Epithelial cell of alveolus of lung (primary cell): Measurements from ENCODE around the gene ELFN2. TPM values are rescaled to one million over a fixed set of nuclear protein-coding genes. Genes with fewer than 3 reads are reported as not detected.

Experiments used
- total RNA-seq: library from RNA; depleted of rRNA; stranded (reverse); fragments of >200 nt; gene quantifications from 2 replicates; pipeline ENCODE4 v1.2.1, GENCODE V29; 2015

Gene ELFN2
- 1.4 and 4.0 TPM in 2 replicates for total RNA-seq

GRCh38 chr22:37427135-37427710 lies at the start of gene ELFN2:
ELFN2 (minus strand) TSS chr22:37427479; CDS start chr22:37375534, 51,945 bp downstream.

Other genes with a start within 250 kb of the ELFN2 start
- gene C1QTNF6, start 239.2 kb downstream of the ELFN2 start, total RNA-seq: 10.7 and 24.8 TPM in 2 replicates
- gene SSTR3, start 215.0 kb downstream of the ELFN2 start, total RNA-seq: under 0.01 TPM in 1 of 2 replicates, not detected in the other
- 32.8 and 71.8 TPM in 2 replicates for gene RAC2, start 183.2 kb downstream of the ELFN2 start, total RNA-seq
- gene CYTH4, start 145.0 kb downstream of the ELFN2 start, total RNA-seq: 0.39 TPM in 1 of 2 replicates, not detected in the other
- gene MFNG, start 58.9 kb upstream of the ELFN2 start, total RNA-seq: 1.9 TPM in 1 of 2 replicates, not detected in the other
- 3.4 and 15.0 TPM in 2 replicates for gene CARD10, start 91.9 kb upstream of the ELFN2 start, total RNA-seq
- 58.1 and 61.1 TPM in 2 replicates for gene CDC42EP1, start 133.0 kb upstream of the ELFN2 start, total RNA-seq
- not detected in 2 replicates for gene LGALS2, start 152.6 kb upstream of the ELFN2 start, total RNA-seq
- 29.4 and 35.7 TPM in 2 replicates for gene GGA1, start 181.4 kb upstream of the ELFN2 start, total RNA-seq
- 21.2 and 25.3 TPM in 2 replicates for gene SH3BP1, start 212.2 kb upstream of the ELFN2 start, total RNA-seq
- gene PDXP, start 231.2 kb upstream of the ELFN2 start, total RNA-seq: 18.6 and 24.4 TPM in 2 replicates
- gene LGALS1, start 248.2 kb upstream of the ELFN2 start, total RNA-seq: 5,976 and 9,609 TPM in 2 replicates